Peyer's patch (tissue), 4 donors: ENCODE data around the gene PSME3. TPM values are rescaled to one million over a fixed set of nuclear protein-coding genes. Genes with fewer than 3 reads are reported as not detected.

Source experiments
- DNase-seq, 3 donors: peaks; one replicate each; pipeline ENCODE4 v3.0.0-alpha.2; 2017 to 2019
- H3K27ac ChIP-seq, 4 donors: fragments of 200-600 bp; sonication (generic); one replicate each; pipeline ENCODE4 v1.5.1; 2016 to 2019
- H3K27me3 ChIP-seq, 2 donors: fragments of 200-600 bp; sonication (generic); one replicate each; pipeline ENCODE4 v1.5.1; 2019
- H3K36me3 ChIP-seq, 3 donors: fragments of 200-600 bp; sonication (generic); one replicate each; pipeline ENCODE4 v1.5.1; 2016 to 2019
- H3K4me1 ChIP-seq, 4 donors: fragments of 200-600 bp; sonication (generic); one replicate each; pipeline ENCODE4 v1.5.1; 2016 to 2019
- H3K4me3 ChIP-seq, 4 donors: fragments of 200-600 bp; sonication (generic); 1 replicate in 3 of 4; 2 replicates in 1 of 4; pipeline ENCODE4 v1.5.1; 2016 to 2019; ENCODE audit warnings: mild to moderate bottlenecking in 1 of 4
- H3K9me3 ChIP-seq, 4 donors: fragments of 200-600 bp; sonication (generic); one replicate each; pipeline ENCODE4 v1.5.1; 2016 to 2019; ENCODE audit warnings: mild to moderate bottlenecking in 1 of 4
- POLR2A ChIP-seq, 2 donors: fragments of 450-650 bp; IDR thresholded peaks; one replicate each; pipeline ENCODE4 v1.5.1; 2017; ENCODE audit warnings: antibody characterized with exemption in 2 of 2, mild to moderate bottlenecking in 2 of 2, moderate library complexity in 2 of 2
- total RNA-seq, 4 donors: library from RNA; depleted of rRNA; stranded (reverse); fragments of >200 nt; gene quantifications; one replicate each; pipeline ENCODE4 v1.1.0, GENCODE V29; 2016
- TF ChIP-seq, protein P1 (sequence below), 6 experiments: fragments of 450-650 bp in 4 of 6; fragments of 200-600 bp in 2 of 6; sonication (generic) in 1 of 6; IDR thresholded peaks; one replicate each; pipeline ENCODE4 v1.5.1; 2017 to 2019; ENCODE audit warnings: antibody characterized with exemption in 6 of 6, mild to moderate bottlenecking in 3 of 6, moderate library complexity in 1 of 6

PSME3 gene
- total RNA-seq, 4 donors from 2014 or later = 45.6 to 75.9 (median 59.8) TPM

DNA sequence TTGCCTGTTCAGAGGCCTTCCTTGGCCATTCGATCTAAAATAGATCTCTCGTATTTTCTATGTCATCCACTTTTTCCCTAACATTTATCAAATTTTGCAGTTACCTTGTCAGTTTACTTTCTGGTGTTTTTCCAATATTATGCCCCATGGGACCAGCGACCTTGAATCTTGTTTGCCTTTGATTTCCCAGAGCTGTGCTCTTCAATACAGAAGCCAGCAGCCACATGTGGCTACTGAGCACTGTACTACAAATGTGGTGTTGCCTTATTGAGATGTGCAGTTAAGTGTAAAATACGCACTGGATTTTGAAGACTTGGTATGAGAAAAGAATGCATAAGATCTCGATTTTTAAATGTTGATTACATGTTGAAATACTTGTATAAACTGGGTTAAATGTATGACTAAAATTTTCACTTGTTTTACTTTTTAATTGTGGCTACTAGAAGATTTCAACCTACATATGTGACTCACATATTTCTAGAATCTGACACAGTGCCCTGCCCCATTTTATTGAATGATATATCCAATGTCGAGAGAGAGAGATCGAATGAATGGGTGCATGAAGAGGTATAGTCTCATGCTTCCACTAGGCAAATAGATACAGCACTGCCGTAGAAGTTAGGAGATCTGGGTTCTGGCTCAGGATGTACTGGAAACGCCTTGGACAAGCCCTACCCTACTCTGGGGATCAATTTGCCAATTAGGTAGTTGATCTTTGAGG is 824 bp upstream of the PSME3 start:
- Histone ChIP-seq H3K4me3 (peak overlapping the region; percentile 73 to 93 (median 86)), H3K27me3 (no peaks in the 10 kb centered on the region), H3K27ac (peak overlapping the region; percentile 88 to 90 (median 89)), H3K36me3 (peaks cover 0 to 23% (median 0%) of the 10 kb centered on the region in 3 donors), H3K9me3 (no peaks in the 10 kb centered on the region), H3K4me1 (peaks cover 0 to 18% (median 3%) of the 10 kb centered on the region in 4 donors)
- TF ChIP-seq, protein P1, sequence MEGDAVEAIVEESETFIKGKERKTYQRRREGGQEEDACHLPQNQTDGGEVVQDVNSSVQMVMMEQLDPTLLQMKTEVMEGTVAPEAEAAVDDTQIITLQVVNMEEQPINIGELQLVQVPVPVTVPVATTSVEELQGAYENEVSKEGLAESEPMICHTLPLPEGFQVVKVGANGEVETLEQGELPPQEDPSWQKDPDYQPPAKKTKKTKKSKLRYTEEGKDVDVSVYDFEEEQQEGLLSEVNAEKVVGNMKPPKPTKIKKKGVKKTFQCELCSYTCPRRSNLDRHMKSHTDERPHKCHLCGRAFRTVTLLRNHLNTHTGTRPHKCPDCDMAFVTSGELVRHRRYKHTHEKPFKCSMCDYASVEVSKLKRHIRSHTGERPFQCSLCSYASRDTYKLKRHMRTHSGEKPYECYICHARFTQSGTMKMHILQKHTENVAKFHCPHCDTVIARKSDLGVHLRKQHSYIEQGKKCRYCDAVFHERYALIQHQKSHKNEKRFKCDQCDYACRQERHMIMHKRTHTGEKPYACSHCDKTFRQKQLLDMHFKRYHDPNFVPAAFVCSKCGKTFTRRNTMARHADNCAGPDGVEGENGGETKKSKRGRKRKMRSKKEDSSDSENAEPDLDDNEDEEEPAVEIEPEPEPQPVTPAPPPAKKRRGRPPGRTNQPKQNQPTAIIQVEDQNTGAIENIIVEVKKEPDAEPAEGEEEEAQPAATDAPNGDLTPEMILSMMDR (IDR thresholded peaks at IDR 0.05) = no peak
- TF ChIP-seq POLR2A (IDR thresholded peaks at IDR 0.05) = no peak
- DNase-seq = no peak

DNA sequence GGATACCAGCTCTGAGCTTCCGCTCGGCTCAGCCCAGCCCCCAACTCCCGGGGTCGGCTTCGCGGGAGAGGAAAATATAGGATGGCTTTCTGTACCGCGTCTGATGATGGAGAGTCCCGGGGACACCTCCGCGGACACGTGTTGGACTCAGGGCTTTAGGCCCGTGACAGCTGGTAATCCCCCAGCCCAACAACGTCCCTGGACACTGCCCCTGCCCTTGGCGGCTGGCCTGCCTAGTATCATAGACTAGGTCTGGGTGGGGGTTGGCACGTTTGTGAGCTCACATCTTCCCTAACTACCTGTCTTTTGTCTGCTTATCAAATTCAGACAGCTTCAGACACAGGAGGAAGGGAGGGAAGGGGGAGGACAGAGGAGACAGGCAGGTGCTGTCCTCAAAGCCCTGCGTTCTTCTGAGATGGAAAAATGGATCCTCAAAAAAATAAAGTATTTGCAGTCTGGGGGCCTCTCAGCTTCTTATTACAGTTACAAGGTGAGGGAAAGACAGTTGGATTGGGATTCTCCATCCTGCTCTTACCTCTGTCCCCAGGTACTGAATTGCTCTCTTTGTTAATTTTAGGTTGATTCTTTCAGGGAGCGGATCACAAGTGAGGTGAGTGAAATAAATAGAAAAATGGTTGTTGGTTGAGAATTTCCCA is 698 bp downstream of the PSME3 start:
- DNase-seq = no peak
- H3K27me3 ChIP-seq = no peaks in the 10 kb centered on the region
- H3K4me1 ChIP-seq = peaks cover 0 to 18% (median 3%) of the 10 kb centered on the region in 4 donors
- peak overlapping the region; percentile 73 to 93 (median 86) for H3K4me3 ChIP-seq
- no peaks in the 10 kb centered on the region for H3K9me3 ChIP-seq
- no peak for TF ChIP-seq POLR2A (IDR thresholded peaks at IDR 0.05)
- TF ChIP-seq, protein P1 (IDR thresholded peaks at IDR 0.05) = no peak
- H3K36me3 ChIP-seq = peaks cover 0 to 38% (median 0%) of the 10 kb centered on the region in 3 donors
- H3K27ac ChIP-seq = peak overlapping the region; percentile 88 to 90 (median 89)

DNA sequence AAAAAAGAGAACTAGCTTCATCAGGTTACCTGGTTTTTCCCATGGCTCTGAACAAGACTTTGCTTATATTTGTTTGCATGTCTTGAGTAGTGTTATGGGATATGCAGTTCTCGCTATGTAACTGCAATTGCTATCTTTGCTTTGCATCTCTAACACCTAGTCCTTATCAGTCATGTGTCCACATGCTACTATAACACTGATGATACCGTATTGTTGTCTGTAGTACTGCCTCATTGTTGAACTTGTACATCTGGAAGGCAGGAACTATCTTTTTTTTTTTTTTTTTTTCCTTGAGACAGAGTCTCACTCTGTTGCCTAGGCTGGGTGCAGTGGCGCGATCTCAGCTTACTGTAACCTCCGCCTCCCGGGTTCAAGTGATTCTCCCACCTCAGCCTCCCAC is 2.5 kb downstream of the PSME3 start:
- Histone ChIP-seq H3K4me1 (peaks cover 0 to 18% (median 3%) of the 10 kb centered on the region in 4 donors), H3K4me3 (no peak overlapping the region), H3K36me3 (peaks cover 0 to 57% (median 0%) of the 10 kb centered on the region in 3 donors), H3K9me3 (no peaks in the 10 kb centered on the region), H3K27ac (no peak overlapping the region), H3K27me3 (no peaks in the 10 kb centered on the region)
- DNase-seq = peak in 1 of 3 donors; percentile 24
- TF ChIP-seq, protein P1 (IDR thresholded peaks at IDR 0.05) = no peak
- TF ChIP-seq POLR2A (IDR thresholded peaks at IDR 0.05) = no peak

DNA sequence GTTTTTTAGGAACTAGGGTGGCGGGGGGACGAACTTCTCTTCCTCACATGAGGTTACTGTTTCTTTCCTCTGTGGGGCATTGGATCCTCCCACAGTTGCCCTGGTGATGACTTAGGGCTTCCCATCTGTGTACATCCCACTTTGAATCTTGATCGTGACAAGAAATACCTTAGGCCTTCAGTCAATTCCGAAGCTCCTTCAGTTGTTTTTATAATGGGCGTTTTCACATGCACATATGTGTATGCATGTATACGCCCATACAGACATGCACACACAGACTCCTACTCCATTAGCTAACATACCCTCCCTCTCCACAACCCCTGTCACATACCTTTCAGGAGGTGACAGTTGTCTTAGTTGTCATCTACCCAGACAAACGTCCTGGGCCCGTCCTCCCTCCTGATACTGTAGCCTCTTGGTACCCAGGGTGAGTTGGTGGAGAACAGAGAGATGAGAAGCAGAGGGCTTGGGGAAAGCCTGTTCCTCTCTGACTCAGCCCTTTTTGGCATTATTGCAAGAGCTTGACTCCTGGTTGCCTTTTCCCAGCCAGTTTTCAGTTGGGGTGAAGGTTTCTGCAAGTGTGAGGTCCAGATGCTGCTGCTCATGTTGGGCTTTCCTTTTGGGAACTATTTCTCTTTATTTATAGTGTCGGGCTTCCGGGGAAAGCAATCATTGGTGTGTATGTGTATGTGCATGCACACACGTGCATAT is 8.9 kb downstream of the PSME3 start:
- Histone ChIP-seq H3K9me3 (no peaks in the 10 kb centered on the region), H3K4me3 (no peak overlapping the region), H3K27ac (no peak overlapping the region), H3K27me3 (no peaks in the 10 kb centered on the region), H3K36me3 (peaks cover 0 to 81% (median 0%) of the 10 kb centered on the region in 3 donors), H3K4me1 (no peaks in the 10 kb centered on the region)
- TF ChIP-seq POLR2A (IDR thresholded peaks at IDR 0.05) = no peak
- TF ChIP-seq, protein P1 (IDR thresholded peaks at IDR 0.05) = no peak
- peak in 1 of 3 donors; percentile 15 for DNase-seq

DNA sequence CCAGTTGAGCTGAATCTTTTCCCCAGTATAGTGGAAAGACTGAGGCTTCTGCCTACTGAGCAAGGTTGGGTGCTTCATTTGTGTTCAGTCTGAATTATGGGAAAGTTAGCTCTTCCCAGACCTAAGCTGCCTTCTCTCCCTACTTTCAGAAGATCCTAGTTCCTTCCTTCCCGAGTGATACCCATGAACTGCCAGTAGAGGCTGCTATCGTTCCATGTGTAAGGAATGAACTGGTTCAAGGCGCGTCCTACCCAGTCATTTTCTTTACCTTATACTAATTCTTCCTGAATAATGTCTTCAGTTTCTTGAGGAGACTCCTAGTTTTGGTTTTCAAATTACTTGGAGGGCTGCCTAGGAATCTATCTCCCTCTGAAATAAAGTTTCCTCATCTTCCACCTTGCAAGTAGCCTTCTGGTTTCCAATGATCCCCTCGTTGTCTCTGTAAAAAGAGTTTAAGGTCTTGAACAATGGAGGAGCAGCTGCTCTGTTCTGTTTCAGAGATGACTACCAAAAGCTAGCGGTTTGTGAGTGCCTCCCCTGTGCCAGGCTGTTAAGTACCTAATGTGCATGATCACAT is 10.2 kb downstream of the PSME3 start:
- Histone ChIP-seq H3K9me3 (no peaks in the 10 kb centered on the region), H3K4me1 (no peaks in the 10 kb centered on the region), H3K27ac (no peak overlapping the region), H3K36me3 (peaks cover 0 to 68% (median 0%) of the 10 kb centered on the region in 3 donors), H3K27me3 (no peaks in the 10 kb centered on the region), H3K4me3 (no peak overlapping the region)
- peak in 1 of 3 donors; percentile 74 for DNase-seq
- TF ChIP-seq POLR2A (IDR thresholded peaks at IDR 0.05) = no peak
- TF ChIP-seq, protein P1 (IDR thresholded peaks at IDR 0.05) = peak; percentile 55 to 99 (median 87)
